ENCODE measurements around the gene PVALB. TPM values are rescaled to one million over a fixed set of nuclear protein-coding genes. Genes with fewer than 3 reads are reported as not detected.

PVALB gene
- total RNA-seq, 4 donors from 2014 or later, result not detected

DNA sequence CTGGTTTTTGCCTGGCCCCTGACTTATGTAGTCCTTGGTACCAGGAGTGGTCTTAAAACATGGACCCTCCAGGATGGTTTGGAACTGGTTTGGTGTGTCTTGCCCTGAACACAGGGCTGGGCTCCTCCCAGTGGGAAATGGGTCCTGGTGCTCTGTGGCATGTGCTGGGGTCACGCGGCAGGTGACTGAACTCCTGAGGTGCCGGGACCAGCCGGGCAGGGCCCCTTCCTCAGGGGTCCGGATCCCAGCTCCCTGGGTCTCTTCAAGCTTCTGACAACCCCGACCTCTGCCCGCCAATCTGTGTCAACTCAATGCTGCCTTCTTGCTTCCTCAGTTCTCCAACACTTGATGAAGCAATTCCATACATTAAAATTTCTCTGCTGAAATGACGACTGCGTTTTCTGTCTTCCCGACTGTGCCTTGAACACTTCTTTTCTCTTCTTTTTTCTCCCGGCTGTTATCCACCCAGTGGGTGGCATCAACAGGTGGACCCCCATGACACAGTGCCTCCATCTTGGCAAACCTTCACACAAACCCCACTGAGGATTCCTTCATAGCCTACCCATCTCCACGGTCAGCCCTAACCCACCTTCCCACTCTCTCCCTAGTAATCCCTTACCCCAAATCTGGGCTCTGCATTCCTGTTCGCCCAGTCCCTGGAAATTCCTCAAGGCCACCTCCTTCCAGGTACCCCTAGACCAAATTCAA, 45.3 kb downstream of the PVALB start:
- TF ChIP-seq, protein P1, sequence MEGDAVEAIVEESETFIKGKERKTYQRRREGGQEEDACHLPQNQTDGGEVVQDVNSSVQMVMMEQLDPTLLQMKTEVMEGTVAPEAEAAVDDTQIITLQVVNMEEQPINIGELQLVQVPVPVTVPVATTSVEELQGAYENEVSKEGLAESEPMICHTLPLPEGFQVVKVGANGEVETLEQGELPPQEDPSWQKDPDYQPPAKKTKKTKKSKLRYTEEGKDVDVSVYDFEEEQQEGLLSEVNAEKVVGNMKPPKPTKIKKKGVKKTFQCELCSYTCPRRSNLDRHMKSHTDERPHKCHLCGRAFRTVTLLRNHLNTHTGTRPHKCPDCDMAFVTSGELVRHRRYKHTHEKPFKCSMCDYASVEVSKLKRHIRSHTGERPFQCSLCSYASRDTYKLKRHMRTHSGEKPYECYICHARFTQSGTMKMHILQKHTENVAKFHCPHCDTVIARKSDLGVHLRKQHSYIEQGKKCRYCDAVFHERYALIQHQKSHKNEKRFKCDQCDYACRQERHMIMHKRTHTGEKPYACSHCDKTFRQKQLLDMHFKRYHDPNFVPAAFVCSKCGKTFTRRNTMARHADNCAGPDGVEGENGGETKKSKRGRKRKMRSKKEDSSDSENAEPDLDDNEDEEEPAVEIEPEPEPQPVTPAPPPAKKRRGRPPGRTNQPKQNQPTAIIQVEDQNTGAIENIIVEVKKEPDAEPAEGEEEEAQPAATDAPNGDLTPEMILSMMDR (IDR thresholded peaks at IDR 0.05; ENCODE audit: low read depth), result no peak

- TF ChIP-seq, protein P1 (IDR thresholded peaks at IDR 0.05; ENCODE audit: low read depth), result no peak
Observed at GRCh38 chr22:36770513-36771231, 46.2 kb downstream of the PVALB start.

GRCh38 chr22:36769541-36770512, 47.0 kb downstream of the PVALB start:
- TF ChIP-seq, protein P1 (IDR thresholded peaks at IDR 0.05; ENCODE audit: low read depth), result no peak

DNA sequence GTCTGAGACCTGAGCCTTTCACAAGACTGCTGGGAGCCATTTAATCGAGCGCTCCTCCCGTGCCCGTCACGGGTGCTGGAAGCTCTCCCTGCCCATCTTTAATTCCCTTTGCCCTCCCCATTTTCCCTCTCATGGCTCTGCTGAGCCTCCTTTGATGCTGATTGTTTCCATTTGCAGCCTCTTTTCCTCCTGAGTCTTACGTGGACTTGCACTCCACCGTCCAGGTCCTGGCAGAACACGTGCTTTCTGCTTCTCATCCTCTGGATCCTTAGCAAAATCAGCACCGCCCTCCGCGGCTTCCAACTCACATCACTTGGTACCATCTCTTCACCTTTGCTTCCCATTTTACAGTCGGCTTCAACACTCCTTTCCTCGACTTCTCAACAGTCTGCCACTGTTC, 48.2 kb downstream of the PVALB start:
- TF ChIP-seq, protein P1 (IDR thresholded peaks at IDR 0.05; ENCODE audit: low read depth), result no peak

DNA sequence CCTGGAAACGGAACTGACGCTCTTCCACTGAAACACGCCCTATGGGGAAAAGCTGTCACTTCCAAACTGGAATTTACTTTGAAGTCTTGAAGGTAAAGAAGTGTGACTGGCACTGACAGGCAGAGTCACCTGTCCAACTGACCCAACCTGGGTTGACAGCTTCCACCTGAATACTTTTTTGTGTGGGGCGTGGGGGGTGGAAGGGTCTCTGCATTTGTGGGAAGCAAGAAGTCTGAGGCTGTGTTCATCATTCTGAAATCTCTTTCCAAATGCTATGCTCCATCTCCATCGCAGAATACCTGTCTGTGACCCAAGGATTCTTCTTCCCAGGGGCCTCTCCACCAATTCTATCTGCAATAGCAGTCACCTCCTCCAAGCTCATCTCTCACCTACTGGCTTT, 48.7 kb downstream of the PVALB start:
- TF ChIP-seq, protein P1 (IDR thresholded peaks at IDR 0.05; ENCODE audit: low read depth), result no peak

GRCh38 chr22:36767035-36767775, 49.6 kb downstream of the PVALB start:
- TF ChIP-seq, protein P1 (IDR thresholded peaks at IDR 0.05; ENCODE audit: low read depth), result no peak

Measured in subcutaneous adipose tissue (tissue), 4 donors.